ENCODE results near the gene GGA3. TPM values are rescaled to one million over a fixed set of nuclear protein-coding genes. Genes with fewer than 3 reads are reported as not detected.
A peak's percentile ranks its signal among the peaks of the same experiment; 100 is the strongest.

GGA3 gene
- total RNA-seq, 2 donors from 2014 or later, result 13.5 to 24.1 TPM

GRCh38 chr17:75267411-75268232 lies 6.2 kb upstream of the GGA3 start:
- H3K4me1 ChIP-seq, result peaks cover 22% of the 10 kb centered on the region
- intact Hi-C loops (cut with DNase I), result no loop called here
- no peaks in the 10 kb centered on the region for H3K27me3 ChIP-seq
- H3K4me3 ChIP-seq, result no peak overlapping the region
- no peaks in the 10 kb centered on the region for H3K9me3 ChIP-seq
- DNase-seq (no peak), ATAC-seq (no peak)
- TF ChIP-seq CTCF (IDR thresholded peaks at IDR 0.05), result no peak
- TF ChIP-seq POLR2A (IDR thresholded peaks at IDR 0.05), result no peak
- 60 to 64% methylated on average over 13 to 14 of the region's 14 CpGs for WGBS, 2 donors
- no peaks in the 10 kb centered on the region for H3K36me3 ChIP-seq (replicated peaks in 1 of 2; ENCODE audit: insufficient read depth in 1 of 2, low read depth in 2 of 2)
- no peak overlapping the region for H3K27ac ChIP-seq

- TF ChIP-seq CTCF (IDR thresholded peaks at IDR 0.05), result no peak
- peak in 1 of 3 donors; percentile 8 for TF ChIP-seq POLR2A (IDR thresholded peaks at IDR 0.05)
- Histone ChIP-seq H3K4me3 (no peak overlapping the region), H3K27ac (no peak overlapping the region), H3K4me1 (peaks cover 21% of the 10 kb centered on the region), H3K27me3 (no peaks in the 10 kb centered on the region), H3K9me3 (no peaks in the 10 kb centered on the region), H3K36me3 (replicated peaks in 1 of 2; ENCODE audit: insufficient read depth in 1 of 2, low read depth in 2 of 2) (no peaks in the 10 kb centered on the region)
- intact Hi-C loops (cut with DNase I), result no loop called here
- 45 to 47% methylated on average over 2 of the region's 2 CpGs for WGBS, 2 donors
- ATAC-seq, result no peak
- DNase-seq, result peak in 1 of 4 donors; percentile 40
These were observed 5.7 kb upstream of the GGA3 start for GRCh38 chr17:75267153-75267410.

- H3K9me3 ChIP-seq, result no peaks in the 10 kb centered on the region
- H3K36me3 ChIP-seq (replicated peaks in 1 of 2; ENCODE audit: insufficient read depth in 1 of 2, low read depth in 2 of 2), result no peaks in the 10 kb centered on the region
- no peak for TF ChIP-seq CTCF (IDR thresholded peaks at IDR 0.05)
- TF ChIP-seq POLR2A (IDR thresholded peaks at IDR 0.05), result no peak
- no peaks in the 10 kb centered on the region for H3K27me3 ChIP-seq
- no peak for ATAC-seq
- H3K4me3 ChIP-seq, result no peak overlapping the region
- peaks cover 16% of the 10 kb centered on the region for H3K4me1 ChIP-seq
- intact Hi-C loops (cut with DNase I), result no loop called here
- WGBS, 2 donors, result 83 to 86% methylated on average over 10 to 13 of the region's 13 CpGs
- no peak overlapping the region for H3K27ac ChIP-seq
- DNase-seq, result no peak
These were observed 5.1 kb upstream of the GGA3 start for GRCh38 chr17:75266316-75267152.

- Histone ChIP-seq H3K36me3 (replicated peaks in 1 of 2; ENCODE audit: insufficient read depth in 1 of 2, low read depth in 2 of 2) (no peaks in the 10 kb centered on the region), H3K9me3 (no peaks in the 10 kb centered on the region), H3K4me1 (peaks cover 15% of the 10 kb centered on the region), H3K4me3 (no peak overlapping the region), H3K27me3 (no peaks in the 10 kb centered on the region), H3K27ac (no peak overlapping the region)
- WGBS, 2 donors, result 79 to 93% methylated on average over 17 of the region's 17 CpGs
- TF ChIP-seq POLR2A (IDR thresholded peaks at IDR 0.05), result no peak
- TF ChIP-seq CTCF (IDR thresholded peaks at IDR 0.05), result no peak
- DNase-seq (no peak), ATAC-seq (no peak)
- intact Hi-C loops (cut with DNase I), result no loop called here
These were observed 4.4 kb upstream of the GGA3 start for GRCh38 chr17:75265614-75266315.
